Islet of Langerhans (tissue), 1 donor: ENCODE results near the gene DENND1A.
"Not testable (repeated sequence)": the region's sequence is repeated elsewhere in the genome, so short reads cannot be mapped to it uniquely, and the experiment has no call there.

Experiments used
- FAIRE-seq: peaks from one replicate; lab custom pipeline; 2011; peaks lifted over from hg19 to GRCh38; lab: Jason Lieb, UNC

Gene DENND1A

GRCh38 chr9:123453831-123454321 lies 476.1 kb downstream of the DENND1A start:
- FAIRE-seq: no peak

GRCh38 chr9:123453076-123453667 lies 476.8 kb downstream of the DENND1A start:
- no peak for FAIRE-seq

- FAIRE-seq: no peak
These were observed 478.9 kb downstream of the DENND1A start for GRCh38 chr9:123450996-123451395.

GRCh38 chr9:123450098-123450770 lies 479.7 kb downstream of the DENND1A start:
- FAIRE-seq: no peak

GRCh38 chr9:123447934-123448646 lies 481.8 kb downstream of the DENND1A start:
- no peak for FAIRE-seq

GRCh38 chr9:123445981-123446610 lies 483.8 kb downstream of the DENND1A start:
- FAIRE-seq: no peak

GRCh38 chr9:123445116-123445515 lies 484.8 kb downstream of the DENND1A start:
- no peak for FAIRE-seq

GRCh38 chr9:123441769-123442168 lies 488.2 kb downstream of the DENND1A start:
- FAIRE-seq: no peak

- FAIRE-seq: no peak
These were observed 489.7 kb downstream of the DENND1A start for GRCh38 chr9:123440256-123440655.

- no peak for FAIRE-seq
These were observed 491.1 kb downstream of the DENND1A start for GRCh38 chr9:123438821-123439220.

- FAIRE-seq: no peak
These were observed 491.6 kb downstream of the DENND1A start for GRCh38 chr9:123438321-123438720.

- no peak for FAIRE-seq
These were observed 492.7 kb downstream of the DENND1A start for GRCh38 chr9:123437201-123437600.

- FAIRE-seq: no peak
These were observed 494.5 kb downstream of the DENND1A start for GRCh38 chr9:123435471-123435870.

- no peak for FAIRE-seq
These were observed 495.2 kb downstream of the DENND1A start for GRCh38 chr9:123434619-123435240.

- FAIRE-seq: no peak
These were observed 497.3 kb downstream of the DENND1A start for GRCh38 chr9:123432331-123433236.

GRCh38 chr9:123431581-123431980 lies 498.3 kb downstream of the DENND1A start:
- FAIRE-seq: no peak

GRCh38 chr9:123428450-123428849 lies 501.5 kb downstream of the DENND1A start:
- not testable (repeated sequence) for FAIRE-seq

- no peak for FAIRE-seq
These were observed 503.5 kb downstream of the DENND1A start for GRCh38 chr9:123426406-123426805.

GRCh38 chr9:123425836-123426365 lies 504.0 kb downstream of the DENND1A start:
- no peak for FAIRE-seq

GRCh38 chr9:123425261-123425821 lies 504.6 kb downstream of the DENND1A start:
- no peak for FAIRE-seq
